Endodermal cell (in vitro differentiated cells): ENCODE results near the gene DRD4. TPM values are rescaled to one million over a fixed set of nuclear protein-coding genes. Genes with fewer than 3 reads are reported as not detected.

Source experiments
- DNase-seq: peaks from one replicate; pipeline ENCODE4 v3.0.0-alpha.2; 2017
- H3K27ac ChIP-seq: 2 replicates; pipeline ENCODE4 v1.5.1; 2013; ENCODE audit warnings: mild to moderate bottlenecking, low read depth, low read length, moderate library complexity
- H3K27me3 ChIP-seq: 2 replicates; pipeline ENCODE4 v1.6.1; 2013; ENCODE audit warnings: mild to moderate bottlenecking, low read length, moderate library complexity; ENCODE audit not compliant: insufficient read depth, control insufficient read depth, poor library complexity, severe bottlenecking
- H3K36me3 ChIP-seq: 2 replicates; pipeline ENCODE4 v1.7.0; 2013; ENCODE audit warnings: mild to moderate bottlenecking, low read length, moderate library complexity; ENCODE audit not compliant: control insufficient read depth, insufficient read depth
- H3K4me1 ChIP-seq: one replicate; pipeline ENCODE4 v1.7.0; 2013; ENCODE audit warnings: low read length; ENCODE audit not compliant: control insufficient read depth, insufficient read depth
- H3K4me3 ChIP-seq: 2 replicates; pipeline ENCODE4 v1.5.1; 2013; ENCODE audit warnings: mild to moderate bottlenecking, low read length, moderate library complexity
- H3K9ac ChIP-seq: 2 replicates; pipeline ENCODE4 v1.6.1; 2013; ENCODE audit warnings: mild to moderate bottlenecking, low read length, moderate library complexity; ENCODE audit not compliant: poor library complexity, severe bottlenecking; ENCODE audit errors: extremely low read depth
- H3K9me3 ChIP-seq: 2 replicates; pipeline ENCODE4 v1.6.1; 2013; ENCODE audit warnings: mild to moderate bottlenecking, low read length, moderate library complexity; ENCODE audit not compliant: control insufficient read depth
- H3K27ac Mint-ChIP-seq: 2 replicates; pipeline ENCODE4 v1.8.0; 2020; ENCODE audit warnings: mixed read lengths
- H3K27me3 Mint-ChIP-seq: 2 replicates; pipeline ENCODE4 v1.8.0; 2021; ENCODE audit warnings: mild to moderate bottlenecking, mixed read lengths; ENCODE audit not compliant: insufficient read depth
- H3K36me3 Mint-ChIP-seq: 2 replicates; pipeline ENCODE4 v1.8.0; 2020; ENCODE audit warnings: low read depth, mixed read lengths
- H3K4me1 Mint-ChIP-seq: 2 replicates; pipeline ENCODE4 v1.8.0; 2020; ENCODE audit warnings: mixed read lengths
- H3K4me3 Mint-ChIP-seq: 2 replicates; pipeline ENCODE4 v1.8.0; 2020; ENCODE audit warnings: mild to moderate bottlenecking, moderate library complexity, mixed read lengths
- H3K9me3 Mint-ChIP-seq: 2 replicates; pipeline ENCODE4 v1.8.0; 2020; ENCODE audit warnings: mild to moderate bottlenecking, mixed read lengths
- WGBS, 2 experiments: methylation state at CpG; one replicate each; pipeline versions ENCODE4 v1.1.5 to v1.1.7; 2013; ENCODE audit warnings: missing lambda C conversion rate in 2 of 2, mixed read lengths in 1 of 2; ENCODE audit not compliant: insufficient coverage in 1 of 2, insufficient read length in 1 of 2; 5-methylcytosine and 5-hydroxymethylcytosine counted together
- total RNA-seq, 2 donors: library from RNA; stranded (reverse); fragmentation: NEBNext Ultra II Directional in 1 of 2; extraction: Animal tissue kit (Norgen Biotek cat#: 25700) in 1 of 2; gene quantifications; 2 replicates in 1 of 2; 3 replicates in 1 of 2; pipeline ENCODE4 v1.2.1, GENCODE V29; 2021
- TF ChIP-seq, protein P1 (sequence below): fragments of 200-600 bp; sonication (generic); conservative IDR thresholded peaks from 2 replicates; pipeline ENCODE4 v1.5.0; 2021; ENCODE audit warnings: antibody characterized with exemption, mild to moderate bottlenecking

Gene DRD4
- total RNA-seq, 2 donors from 2014 or later: 1.8 to 2.7 TPM

DNA sequence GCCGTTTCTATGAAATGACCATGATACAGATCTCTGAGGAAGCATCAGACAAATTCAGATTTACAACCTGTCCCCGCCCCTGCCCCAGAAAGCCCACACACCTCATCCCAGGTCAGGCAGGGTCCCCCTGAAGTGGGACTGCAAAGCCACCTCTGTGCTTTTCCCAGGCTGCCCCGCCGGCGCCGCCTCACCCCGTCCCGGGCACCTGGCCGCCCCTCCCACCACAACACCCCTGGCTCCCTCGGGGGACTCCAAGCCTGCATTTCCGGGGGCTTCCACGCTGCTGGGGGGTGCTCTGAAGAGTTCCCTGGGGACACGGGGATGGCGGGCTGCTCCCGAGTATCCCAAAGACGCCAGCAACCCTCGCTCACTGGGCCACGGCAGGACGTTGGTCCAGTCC lies 23.2 kb downstream of the DRD4 start:
- no peak overlapping the region for H3K9ac ChIP-seq
- no peak overlapping the region for H3K27ac ChIP-seq
- H3K36me3 ChIP-seq: peaks cover 33% of the 10 kb centered on the region
- H3K9me3 Mint-ChIP-seq: no peaks in the 10 kb centered on the region
- no peaks in the 10 kb centered on the region for H3K9me3 ChIP-seq
- no peaks in the 10 kb centered on the region for H3K27me3 Mint-ChIP-seq
- H3K4me1 ChIP-seq: no peaks in the 10 kb centered on the region
- TF ChIP-seq, protein P1, sequence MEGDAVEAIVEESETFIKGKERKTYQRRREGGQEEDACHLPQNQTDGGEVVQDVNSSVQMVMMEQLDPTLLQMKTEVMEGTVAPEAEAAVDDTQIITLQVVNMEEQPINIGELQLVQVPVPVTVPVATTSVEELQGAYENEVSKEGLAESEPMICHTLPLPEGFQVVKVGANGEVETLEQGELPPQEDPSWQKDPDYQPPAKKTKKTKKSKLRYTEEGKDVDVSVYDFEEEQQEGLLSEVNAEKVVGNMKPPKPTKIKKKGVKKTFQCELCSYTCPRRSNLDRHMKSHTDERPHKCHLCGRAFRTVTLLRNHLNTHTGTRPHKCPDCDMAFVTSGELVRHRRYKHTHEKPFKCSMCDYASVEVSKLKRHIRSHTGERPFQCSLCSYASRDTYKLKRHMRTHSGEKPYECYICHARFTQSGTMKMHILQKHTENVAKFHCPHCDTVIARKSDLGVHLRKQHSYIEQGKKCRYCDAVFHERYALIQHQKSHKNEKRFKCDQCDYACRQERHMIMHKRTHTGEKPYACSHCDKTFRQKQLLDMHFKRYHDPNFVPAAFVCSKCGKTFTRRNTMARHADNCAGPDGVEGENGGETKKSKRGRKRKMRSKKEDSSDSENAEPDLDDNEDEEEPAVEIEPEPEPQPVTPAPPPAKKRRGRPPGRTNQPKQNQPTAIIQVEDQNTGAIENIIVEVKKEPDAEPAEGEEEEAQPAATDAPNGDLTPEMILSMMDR: no peak
- H3K36me3 Mint-ChIP-seq: peaks cover 24% of the 10 kb centered on the region
- no peak overlapping the region for H3K27ac Mint-ChIP-seq
- H3K27me3 ChIP-seq: no peaks in the 10 kb centered on the region
- no peak overlapping the region for H3K4me3 ChIP-seq
- no peaks in the 10 kb centered on the region for H3K4me1 Mint-ChIP-seq
- WGBS, 2 experiments: 94 to 95% methylated on average over 14 to 19 of the region's 19 CpGs
- no peak overlapping the region for H3K4me3 Mint-ChIP-seq
- no peak for DNase-seq

DNA sequence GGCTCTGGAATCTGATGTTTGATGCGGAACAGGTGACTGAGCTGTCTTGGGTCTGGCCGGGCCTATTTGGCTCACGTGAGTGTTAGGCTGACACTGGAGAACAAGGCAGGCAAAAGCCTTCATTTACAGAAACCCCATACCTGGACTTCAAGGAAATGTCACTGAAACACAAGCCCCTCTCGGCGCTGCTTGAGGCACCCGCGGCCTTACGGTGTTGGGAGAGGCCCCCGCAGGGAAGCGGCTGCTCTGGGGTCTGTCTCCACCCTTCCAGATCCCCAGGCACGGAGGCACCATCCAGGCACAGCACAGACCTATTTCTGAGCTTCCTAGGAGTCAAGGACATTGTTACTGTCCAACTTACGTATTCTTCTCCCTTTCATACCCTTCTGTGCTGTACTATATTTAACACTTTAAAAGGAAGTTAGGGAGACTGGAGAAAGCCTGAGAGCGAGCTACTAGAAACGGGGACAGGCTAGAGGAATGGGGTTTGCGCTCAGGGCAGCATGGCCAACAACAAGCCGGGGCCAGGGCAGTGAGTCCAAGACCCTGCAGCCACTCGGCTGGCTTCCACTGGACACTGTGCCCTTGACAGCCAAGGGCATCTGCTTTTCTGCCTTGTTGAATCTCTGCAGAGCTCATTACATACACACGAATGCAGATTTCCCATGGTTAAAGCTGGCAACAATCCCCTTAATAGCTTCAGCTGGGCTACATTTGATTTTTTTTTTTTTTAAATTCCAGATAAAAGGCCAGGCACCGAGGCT lies 23.8 kb downstream of the DRD4 start:
- H3K27me3 Mint-ChIP-seq: no peaks in the 10 kb centered on the region
- Histone ChIP-seq H3K4me3 (no peak overlapping the region), H3K4me1 (no peaks in the 10 kb centered on the region), H3K9ac (no peak overlapping the region), H3K27me3 (no peaks in the 10 kb centered on the region), H3K27ac (no peak overlapping the region), H3K36me3 (peaks cover 39% of the 10 kb centered on the region), H3K9me3 (no peaks in the 10 kb centered on the region)
- no peak for DNase-seq
- no peak overlapping the region for H3K4me3 Mint-ChIP-seq
- H3K9me3 Mint-ChIP-seq: no peaks in the 10 kb centered on the region
- no peak overlapping the region for H3K27ac Mint-ChIP-seq
- H3K36me3 Mint-ChIP-seq: peaks cover 29% of the 10 kb centered on the region
- TF ChIP-seq, protein P1: no peak
- no peaks in the 10 kb centered on the region for H3K4me1 Mint-ChIP-seq
- 92 to 95% methylated on average over 17 to 19 of the region's 19 CpGs for WGBS, 2 experiments

DNA sequence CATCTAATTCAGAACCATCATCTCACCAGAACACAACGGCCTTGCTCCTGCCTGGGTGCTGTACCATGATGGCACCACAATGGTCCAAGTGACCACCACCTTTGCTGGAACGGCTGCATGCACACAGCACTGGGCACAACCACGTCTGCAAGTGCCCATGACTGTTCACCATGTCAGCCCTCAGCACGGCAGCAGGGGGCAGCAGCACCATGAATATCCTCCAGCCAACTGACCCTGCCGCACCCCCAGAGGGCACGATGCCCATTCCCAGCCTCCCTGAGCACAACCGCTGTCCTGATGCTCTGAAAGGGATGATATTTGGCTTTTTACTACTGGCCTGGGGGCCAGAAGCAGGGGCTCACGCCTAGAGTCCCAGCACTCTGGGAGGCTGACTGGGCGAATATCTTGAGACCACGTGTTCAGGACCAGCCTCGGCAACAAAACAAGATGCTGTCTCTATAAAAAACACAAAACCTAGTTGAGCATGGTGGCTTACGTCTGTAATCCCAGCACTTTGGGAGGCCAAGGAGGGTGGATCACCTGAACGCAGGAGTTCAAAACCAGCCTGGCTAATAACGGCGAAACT lies 25.7 kb downstream of the DRD4 start:
- Histone ChIP-seq H3K36me3 (peaks cover 34% of the 10 kb centered on the region), H3K9ac (no peak overlapping the region), H3K27ac (no peak overlapping the region), H3K9me3 (no peaks in the 10 kb centered on the region), H3K4me1 (no peaks in the 10 kb centered on the region), H3K27me3 (no peaks in the 10 kb centered on the region), H3K4me3 (no peak overlapping the region)
- Mint-ChIP-seq H3K4me1 (no peaks in the 10 kb centered on the region), H3K27me3 (no peaks in the 10 kb centered on the region), H3K27ac (no peak overlapping the region), H3K36me3 (peaks cover 35% of the 10 kb centered on the region), H3K9me3 (no peaks in the 10 kb centered on the region), H3K4me3 (no peak overlapping the region)
- WGBS, 2 experiments: 86 to 87% methylated on average over 12 to 15 of the region's 15 CpGs
- DNase-seq: peak; percentile 89
- TF ChIP-seq, protein P1: peak; percentile 85
